H9 (cell line): ENCODE measurements around the gene ZDHHC12. TPM values are rescaled to one million over a fixed set of nuclear protein-coding genes. Genes with fewer than 3 reads are reported as not detected.

Experiments
- DNase-seq: peaks from one replicate; pipeline ENCODE4 v3.0.0-alpha.2; 2017
- H2AFZ ChIP-seq: one replicate; pipeline ENCODE4 v1.6.1; 2013; ENCODE audit warnings: mild to moderate bottlenecking, low read length, control low read depth, moderate library complexity
- H2AK5ac ChIP-seq: 2 replicates; pipeline ENCODE4 v1.6.1; 2013; ENCODE audit warnings: low read length, control low read depth, mixed read lengths; ENCODE audit not compliant: insufficient read length
- H2BK120ac ChIP-seq: one replicate; pipeline ENCODE4 v1.6.1; 2013; ENCODE audit warnings: low read depth, mild to moderate bottlenecking, low read length, control low read depth, inconsistent platforms; ENCODE audit not compliant: poor library complexity, severe bottlenecking
- H2BK12ac ChIP-seq: 2 replicates; pipeline ENCODE4 v1.6.1; 2013; ENCODE audit warnings: low read length, control low read depth, mixed read lengths, low read depth; ENCODE audit not compliant: insufficient read length
- H2BK15ac ChIP-seq: 2 replicates; pipeline ENCODE4 v1.6.1; 2013; ENCODE audit warnings: low read depth, low read length, control low read depth
- H2BK20ac ChIP-seq: one replicate; pipeline ENCODE4 v1.6.1; 2013; ENCODE audit warnings: low read depth, mild to moderate bottlenecking, low read length, control low read depth, inconsistent platforms; ENCODE audit not compliant: poor library complexity, severe bottlenecking
- H2BK5ac ChIP-seq: 2 replicates; pipeline ENCODE4 v1.6.1; 2013; ENCODE audit warnings: low read length, control low read depth, mixed read lengths; ENCODE audit not compliant: insufficient read length
- H3K14ac ChIP-seq: 2 replicates; pipeline ENCODE4 v1.6.1; 2013; ENCODE audit warnings: low read length, control low read depth; ENCODE audit not compliant: insufficient read depth
- H3K18ac ChIP-seq: 2 replicates; pipeline ENCODE4 v1.6.1; 2013; ENCODE audit warnings: low read depth, mild to moderate bottlenecking, mixed read lengths, low read length, control low read depth; ENCODE audit not compliant: insufficient read length
- H3K23ac ChIP-seq: 2 replicates; pipeline ENCODE4 v1.6.1; 2013; ENCODE audit warnings: low read length, control low read depth, mixed read lengths, low read depth; ENCODE audit not compliant: insufficient read length
- H3K23me2 ChIP-seq: 2 replicates; pipeline ENCODE4 v1.6.1; 2013; ENCODE audit warnings: low read depth, mild to moderate bottlenecking, mixed read lengths, low read length, control low read depth; ENCODE audit not compliant: insufficient read length, poor library complexity, severe bottlenecking
- H3K27ac ChIP-seq: 2 replicates; pipeline ENCODE4 v1.5.1; 2013; ENCODE audit warnings: low read length, control low read depth, mixed read lengths, low read depth; ENCODE audit not compliant: insufficient read length
- H3K27me3 ChIP-seq: 2 replicates; pipeline ENCODE4 v1.6.1; 2013; ENCODE audit warnings: low read length, control low read depth, inconsistent platforms; ENCODE audit not compliant: insufficient read depth
- H3K4ac ChIP-seq: 2 replicates; pipeline ENCODE4 v1.6.1; 2013; ENCODE audit warnings: low read depth, mild to moderate bottlenecking, control low read depth, inconsistent platforms, low read length, moderate library complexity
- H3K4me1 ChIP-seq: 2 replicates; pipeline ENCODE4 v1.6.1; 2013; ENCODE audit warnings: low read length, control low read depth, inconsistent platforms; ENCODE audit not compliant: insufficient read depth
- H3K4me2 ChIP-seq: 2 replicates; pipeline ENCODE4 v1.6.1; 2013; ENCODE audit warnings: low read length, control low read depth, mixed read lengths; ENCODE audit not compliant: insufficient read length, insufficient read depth
- H3K56ac ChIP-seq: 2 replicates; pipeline ENCODE4 v1.6.1; 2013; ENCODE audit warnings: low read depth, mild to moderate bottlenecking, mixed read lengths, low read length, control low read depth; ENCODE audit not compliant: insufficient read length
- H3K79me1 ChIP-seq: 2 replicates; pipeline ENCODE4 v1.6.1; 2013; ENCODE audit warnings: low read depth, mild to moderate bottlenecking, moderate library complexity, low read length, control low read depth, inconsistent platforms; ENCODE audit not compliant: insufficient read depth, poor library complexity, severe bottlenecking
- H3K79me2 ChIP-seq: 2 replicates; pipeline ENCODE4 v1.6.1; 2013; ENCODE audit warnings: low read length, control low read depth, inconsistent platforms; ENCODE audit not compliant: insufficient read depth
- H3K9ac ChIP-seq: 2 replicates; pipeline ENCODE4 v1.6.1; 2013; ENCODE audit warnings: low read length, control low read depth, mixed read lengths; ENCODE audit not compliant: insufficient read length; ENCODE audit errors: extremely low read depth
- H3K9me3 ChIP-seq: one replicate; pipeline ENCODE4 v1.6.1; 2013; ENCODE audit warnings: low read depth, low read length, inconsistent platforms; ENCODE audit not compliant: control insufficient read depth
- H3T11ph ChIP-seq: one replicate; pipeline ENCODE4 v1.6.1; 2013; ENCODE audit warnings: mild to moderate bottlenecking, low read length, control low read depth, inconsistent platforms
- H4K20me1 ChIP-seq: one replicate; pipeline ENCODE4 v1.6.1; 2013; ENCODE audit not compliant: control insufficient read depth, insufficient read length, insufficient read depth
- H4K5ac ChIP-seq: 2 replicates; pipeline ENCODE4 v1.6.1; 2013; ENCODE audit warnings: low read depth, mild to moderate bottlenecking, mixed read lengths, low read length, control low read depth; ENCODE audit not compliant: insufficient read length
- H4K8ac ChIP-seq: replicated peaks from 2 replicates; pipeline ENCODE4 v1.6.1; 2013; ENCODE audit warnings: low read length, control low read depth, mixed read lengths, low read depth; ENCODE audit not compliant: insufficient read length
- H4K91ac ChIP-seq: 2 replicates; pipeline ENCODE4 v1.6.1; 2013; ENCODE audit warnings: low read depth, mild to moderate bottlenecking, moderate library complexity, mixed read lengths, low read length, control low read depth; ENCODE audit not compliant: insufficient read length
- H3K27ac Mint-ChIP-seq, 3 experiments: 2 replicates in 2 of 3; 3 replicates in 1 of 3; pipeline ENCODE4 v1.8.0; 2020 to 2021; ENCODE audit warnings: mixed read lengths in 3 of 3, mild to moderate bottlenecking in 1 of 3, moderate library complexity in 1 of 3
- H3K27me3 Mint-ChIP-seq: 2 replicates; pipeline ENCODE4 v1.8.0; 2021; ENCODE audit warnings: low read depth, mild to moderate bottlenecking, moderate library complexity, mixed read lengths
- H3K36me3 Mint-ChIP-seq, 3 experiments: 2 replicates in 2 of 3; 3 replicates in 1 of 3; pipeline ENCODE4 v1.8.0; 2020 to 2021; ENCODE audit warnings: low read depth in 3 of 3, mixed read lengths in 3 of 3; ENCODE audit not compliant: insufficient read depth in 1 of 3
- H3K4me1 Mint-ChIP-seq, 2 experiments: 2 replicates each; pipeline ENCODE4 v1.8.0; 2020; ENCODE audit warnings: mixed read lengths in 2 of 2
- H3K4me3 Mint-ChIP-seq, 2 experiments: 2 replicates in 1 of 2; 3 replicates in 1 of 2; pipeline ENCODE4 v1.8.0; 2020 to 2021; ENCODE audit warnings: mild to moderate bottlenecking in 2 of 2, mixed read lengths in 2 of 2, moderate library complexity in 1 of 2
- H3K9me3 Mint-ChIP-seq, 2 experiments: 2 replicates in 1 of 2; 3 replicates in 1 of 2; pipeline ENCODE4 v1.8.0; 2020; ENCODE audit warnings: mild to moderate bottlenecking in 2 of 2, mixed read lengths in 2 of 2, moderate library complexity in 1 of 2
- WGBS: extraction: QIAGEN DNeasy Blood & Tissue Kit; methylation state at CpG from one replicate; pipeline ENCODE4 v1.1.7; 2013; ENCODE audit warnings: missing lambda C conversion rate, low lambda C conversion rate, mixed read lengths; ENCODE audit not compliant: insufficient read length; ENCODE audit errors: extremely low coverage; 5-methylcytosine and 5-hydroxymethylcytosine counted together
- total RNA-seq: library from RNA; stranded (reverse); gene quantifications from 2 replicates; pipeline ENCODE4 v1.2.1, GENCODE V29; 2021
- TF ChIP-seq, protein P1 (sequence below): fragments of 200-600 bp; sonication (generic); conservative IDR thresholded peaks from 3 replicates; pipeline ENCODE4 v1.8.0; 2021; ENCODE audit warnings: antibody characterized with exemption, mild to moderate bottlenecking

ZDHHC12 gene
- total RNA-seq, 1 experiment from 2014 or later: 42.8 TPM

DNA sequence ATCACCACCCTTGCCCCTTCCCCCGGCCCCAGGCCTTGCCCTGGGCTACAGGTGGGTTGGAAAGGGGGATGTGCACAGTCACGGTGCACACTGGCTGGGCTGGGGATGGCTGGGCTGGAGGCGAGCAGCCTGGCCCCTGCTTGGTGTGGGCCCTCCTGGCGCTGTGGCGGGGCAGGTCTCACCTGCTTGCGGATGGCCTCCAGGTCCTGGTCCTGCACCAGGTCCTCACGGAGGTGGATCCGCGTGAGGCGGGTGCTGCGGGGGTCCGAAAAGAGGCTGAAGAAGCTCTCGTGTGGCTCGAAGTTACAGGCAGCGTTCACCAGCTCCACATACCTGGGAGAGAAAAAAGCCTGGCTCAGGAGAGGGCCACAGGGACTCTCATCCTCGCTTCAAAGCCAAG is 29.7 kb upstream of the ZDHHC12 start:
- Histone ChIP-seq H2AK5ac (no peak overlapping the region), H4K8ac (no peak overlapping the region), H2AFZ (no peak overlapping the region), H3K9ac (no peak overlapping the region), H3K4me2 (no peak overlapping the region), H3K18ac (no peak overlapping the region), H3K4ac (no peak overlapping the region), H4K5ac (no peak overlapping the region), H2BK15ac (no peak overlapping the region), H3K79me2 (no peaks in the 10 kb centered on the region), H3K23ac (no peak overlapping the region), H2BK5ac (no peak overlapping the region), H4K20me1 (peaks cover 3% of the 10 kb centered on the region), H2BK20ac (no peak overlapping the region), H3K14ac (no peak overlapping the region), H3K27me3 (no peaks in the 10 kb centered on the region), H3K23me2 (no peaks in the 10 kb centered on the region), H2BK12ac (no peak overlapping the region), H2BK120ac (no peak overlapping the region), H3K79me1 (no peaks in the 10 kb centered on the region), H3K56ac (no peak overlapping the region), H3K27ac (no peak overlapping the region), H3T11ph (no peak overlapping the region), H3K9me3 (no peaks in the 10 kb centered on the region), H3K4me1 (no peaks in the 10 kb centered on the region), H4K91ac (no peak overlapping the region)
- WGBS: no CpG with 5 or more reads among the region's 16 CpGs
- TF ChIP-seq, protein P1, sequence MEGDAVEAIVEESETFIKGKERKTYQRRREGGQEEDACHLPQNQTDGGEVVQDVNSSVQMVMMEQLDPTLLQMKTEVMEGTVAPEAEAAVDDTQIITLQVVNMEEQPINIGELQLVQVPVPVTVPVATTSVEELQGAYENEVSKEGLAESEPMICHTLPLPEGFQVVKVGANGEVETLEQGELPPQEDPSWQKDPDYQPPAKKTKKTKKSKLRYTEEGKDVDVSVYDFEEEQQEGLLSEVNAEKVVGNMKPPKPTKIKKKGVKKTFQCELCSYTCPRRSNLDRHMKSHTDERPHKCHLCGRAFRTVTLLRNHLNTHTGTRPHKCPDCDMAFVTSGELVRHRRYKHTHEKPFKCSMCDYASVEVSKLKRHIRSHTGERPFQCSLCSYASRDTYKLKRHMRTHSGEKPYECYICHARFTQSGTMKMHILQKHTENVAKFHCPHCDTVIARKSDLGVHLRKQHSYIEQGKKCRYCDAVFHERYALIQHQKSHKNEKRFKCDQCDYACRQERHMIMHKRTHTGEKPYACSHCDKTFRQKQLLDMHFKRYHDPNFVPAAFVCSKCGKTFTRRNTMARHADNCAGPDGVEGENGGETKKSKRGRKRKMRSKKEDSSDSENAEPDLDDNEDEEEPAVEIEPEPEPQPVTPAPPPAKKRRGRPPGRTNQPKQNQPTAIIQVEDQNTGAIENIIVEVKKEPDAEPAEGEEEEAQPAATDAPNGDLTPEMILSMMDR: no peak
- no peaks in the 10 kb centered on the region for H3K9me3 Mint-ChIP-seq
- H3K27me3 Mint-ChIP-seq: no peaks in the 10 kb centered on the region
- H3K27ac Mint-ChIP-seq: 0 out of 7 replicates have a peak overlapping the region, but pooled peaks of 2 of the 3 experiments have one; percentile 16 to 70
- DNase-seq: no peak
- H3K4me1 Mint-ChIP-seq: 0 out of 4 replicates have a peak, but pooled peaks cover 1 to 3% of the 10 kb centered on the region in 2 experiments
- peaks cover 0 to 9% (median 6%) of the 10 kb centered on the region in 3 experiments; a peak in 4 of 7 replicates for H3K36me3 Mint-ChIP-seq
- no peak overlapping the region for H3K4me3 Mint-ChIP-seq
